Stimulated activated CD8-positive, alpha-beta memory T cell treated with anti-CD3 and anti-CD28 coated beads, Interleukin-7, amount 100 ng/mL, for 1 hour (primary cell): ENCODE measurements around the gene DPYD.
"Not testable (repeated sequence)": the region's sequence is repeated elsewhere in the genome, so short reads cannot be mapped to it uniquely, and the experiment has no call there.

Source experiments
- DNase-seq, 2 donors: peaks; one replicate each; pipeline ENCODE4 v3.0.0-alpha.2; 2020; ENCODE audit warnings: low read depth in 2 of 2

The DPYD gene

GRCh38 chr1:97365026-97365425 is 555.8 kb downstream of the DPYD start:
- no peak for DNase-seq

- no peak for DNase-seq
Measured at GRCh38 chr1:97364086-97364485, 556.7 kb downstream of the DPYD start.

GRCh38 chr1:97356309-97356708 is 564.5 kb downstream of the DPYD start:
- DNase-seq = no peak

- no peak for DNase-seq
Measured at GRCh38 chr1:97352936-97353382, 567.9 kb downstream of the DPYD start.

- DNase-seq = no peak
Measured at GRCh38 chr1:97351846-97352245, 569.0 kb downstream of the DPYD start.

- DNase-seq = no peak
Measured at GRCh38 chr1:97350662-97351061, 570.2 kb downstream of the DPYD start.

GRCh38 chr1:97350241-97350640 is 570.6 kb downstream of the DPYD start:
- no peak for DNase-seq

GRCh38 chr1:97349794-97350193 is 571.0 kb downstream of the DPYD start:
- not testable (repeated sequence) for DNase-seq

GRCh38 chr1:97348599-97349265 is 572.1 kb downstream of the DPYD start:
- DNase-seq = no peak

GRCh38 chr1:97340951-97341350 is 579.9 kb downstream of the DPYD start:
- no peak for DNase-seq

- DNase-seq = no peak
Measured at GRCh38 chr1:97338347-97338746, 582.5 kb downstream of the DPYD start.

GRCh38 chr1:97337250-97338030 is 583.4 kb downstream of the DPYD start:
- DNase-seq = no peak

GRCh38 chr1:97334454-97334853 is 586.4 kb downstream of the DPYD start:
- DNase-seq = no peak

GRCh38 chr1:97332716-97333115 is 588.1 kb downstream of the DPYD start:
- no peak for DNase-seq

- DNase-seq = no peak
Measured at GRCh38 chr1:97331165-97331564, 589.7 kb downstream of the DPYD start.

- DNase-seq = no peak
Measured at GRCh38 chr1:97314685-97315084, 606.1 kb downstream of the DPYD start.

GRCh38 chr1:97308131-97308530 is 612.7 kb downstream of the DPYD start:
- no peak for DNase-seq

GRCh38 chr1:97307568-97307967 is 613.3 kb downstream of the DPYD start:
- DNase-seq = no peak

- no peak for DNase-seq
Measured at GRCh38 chr1:97307151-97307550, 613.7 kb downstream of the DPYD start.

- no peak for DNase-seq
Measured at GRCh38 chr1:97306504-97306903, 614.3 kb downstream of the DPYD start.

- DNase-seq = no peak
Measured at GRCh38 chr1:97304366-97304765, 616.5 kb downstream of the DPYD start.

GRCh38 chr1:97298966-97299365 is 621.9 kb downstream of the DPYD start:
- DNase-seq = no peak

GRCh38 chr1:97297611-97298010 is 623.2 kb downstream of the DPYD start:
- no peak for DNase-seq
